Activated naive CD4-positive, alpha-beta T cell treated with anti-CD3 and anti-CD28 coated beads, Interleukin-2, amount 50 U/mL, for 16 hours (primary cell): ENCODE measurements around the gene IL15.
"Not testable (repeated sequence)": the region's sequence is repeated elsewhere in the genome, so short reads cannot be mapped to it uniquely, and the experiment has no call there.

Experiments used
- DNase-seq: peaks from one replicate; pipeline ENCODE4 v3.0.0-alpha.2; 2020

The IL15 gene, protein sequence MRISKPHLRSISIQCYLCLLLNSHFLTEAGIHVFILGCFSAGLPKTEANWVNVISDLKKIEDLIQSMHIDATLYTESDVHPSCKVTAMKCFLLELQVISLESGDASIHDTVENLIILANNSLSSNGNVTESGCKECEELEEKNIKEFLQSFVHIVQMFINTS

DNA sequence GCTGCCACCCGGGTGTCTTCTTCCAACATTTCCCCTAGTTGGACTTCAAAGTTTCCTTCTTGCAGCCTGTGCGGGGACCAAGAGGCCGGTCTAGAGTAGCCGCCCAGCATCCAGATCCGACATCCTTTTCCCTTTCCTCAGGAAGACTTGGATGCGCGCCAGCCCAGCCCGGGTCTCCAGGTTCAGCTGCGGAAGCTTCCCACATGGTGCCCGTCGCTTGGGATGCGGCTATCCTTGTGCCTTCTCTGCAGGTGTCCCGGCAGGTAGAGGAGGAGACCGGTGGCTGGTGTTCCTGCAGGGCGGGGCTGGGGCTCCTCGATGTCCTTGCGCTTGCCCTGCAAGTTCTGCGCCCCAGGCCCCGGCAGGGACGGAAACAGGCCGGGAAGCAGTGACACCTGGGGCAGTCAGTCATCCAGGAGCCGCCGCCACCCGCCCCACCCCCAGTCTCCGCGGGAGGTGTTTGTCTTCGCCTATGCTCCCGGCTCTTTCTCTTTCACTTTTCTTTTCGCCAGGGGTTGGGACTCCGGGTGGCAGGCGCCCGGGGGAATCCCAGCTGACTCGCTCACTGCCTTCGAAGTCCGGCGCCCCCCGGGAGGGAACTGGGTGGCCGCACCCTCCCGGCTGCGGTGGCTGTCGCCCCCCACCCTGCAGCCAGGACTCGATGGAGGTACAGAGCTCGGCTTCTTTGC lies at the start of gene IL15:
Gene IL15 (plus strand): TSS at position 502 of the 689 bp plus-strand sequence. CDS start 82,882 bp downstream, outside the sequence.
- peak; percentile 66 for DNase-seq

DNA sequence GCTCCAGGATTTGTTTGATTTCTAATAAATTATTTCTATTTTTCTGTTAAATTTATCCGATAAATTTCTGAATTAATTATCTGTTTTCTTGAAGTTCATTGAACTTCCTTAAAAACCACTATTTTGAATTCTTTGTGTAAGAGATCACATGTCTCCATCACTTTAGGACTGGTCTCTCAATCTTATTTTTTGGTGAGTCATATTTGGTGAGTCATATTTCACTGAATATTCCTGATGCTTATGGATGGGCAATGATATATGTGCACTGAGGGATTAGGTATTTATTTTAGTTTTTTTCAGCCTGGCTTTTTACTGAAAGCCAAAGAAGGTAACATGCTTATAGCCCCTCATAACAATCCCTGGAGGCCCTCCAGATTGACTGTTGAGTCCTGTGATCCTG lies 48.5 kb upstream of the IL15 start:
- no peak for DNase-seq

DNA sequence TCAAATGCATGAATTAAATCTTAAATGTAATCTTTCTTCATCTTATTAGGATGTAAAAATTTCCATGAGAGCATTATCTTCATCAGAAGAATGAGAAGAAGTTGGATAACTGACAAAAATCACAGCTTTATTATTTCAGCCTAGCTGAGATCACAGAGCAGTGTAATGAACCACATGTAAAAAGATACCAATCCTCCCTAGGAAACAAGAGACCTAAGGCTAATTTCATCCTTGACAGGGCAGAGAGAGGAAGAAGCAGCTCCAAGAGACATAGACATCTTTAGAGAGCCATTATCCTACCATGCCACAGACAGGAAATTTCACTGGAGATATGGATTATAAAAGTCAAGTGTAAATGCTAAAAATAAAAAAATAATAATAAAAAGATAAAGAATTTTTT lies 40.9 kb upstream of the IL15 start:
- DNase-seq, result no peak

DNA sequence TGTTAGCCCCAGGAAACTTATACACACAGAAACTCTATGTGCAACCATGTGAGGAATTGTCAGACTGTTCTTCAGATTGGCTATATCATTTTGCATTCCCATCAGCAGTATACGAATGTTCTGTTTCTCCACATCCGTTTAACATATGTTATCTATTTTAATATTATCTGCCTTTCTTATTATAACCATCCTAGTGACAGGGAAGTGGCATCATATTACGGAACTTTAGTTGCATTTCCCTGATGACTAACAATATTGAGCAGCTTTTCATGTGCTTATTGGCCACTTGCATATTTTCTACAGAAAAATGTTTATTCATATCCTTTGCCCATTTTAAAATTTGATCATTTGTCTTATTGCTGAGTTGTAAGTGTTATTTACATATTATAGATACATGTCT lies 36.5 kb upstream of the IL15 start:
- DNase-seq, result no peak

DNA sequence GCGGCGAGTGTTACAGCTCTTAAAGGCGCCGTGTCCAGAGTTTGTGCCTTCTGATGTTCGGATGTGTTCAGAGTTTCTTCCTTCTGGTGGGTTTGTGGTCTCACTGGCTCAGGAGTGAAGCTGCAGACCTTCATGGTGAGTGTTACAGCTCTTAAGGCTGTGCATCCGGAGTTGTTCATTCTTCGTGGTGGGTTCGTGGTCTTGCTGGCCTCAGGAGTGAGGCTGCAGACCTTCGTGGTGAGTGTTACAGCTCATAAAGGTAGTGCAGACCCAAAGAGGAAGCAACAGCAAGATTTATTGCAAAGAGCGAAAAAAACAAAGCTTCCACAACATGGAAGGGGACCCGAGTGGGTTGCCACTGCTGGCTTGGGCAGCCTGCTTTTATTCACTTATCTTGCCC lies 31.7 kb upstream of the IL15 start:
- DNase-seq, result not testable (repeated sequence)

DNA sequence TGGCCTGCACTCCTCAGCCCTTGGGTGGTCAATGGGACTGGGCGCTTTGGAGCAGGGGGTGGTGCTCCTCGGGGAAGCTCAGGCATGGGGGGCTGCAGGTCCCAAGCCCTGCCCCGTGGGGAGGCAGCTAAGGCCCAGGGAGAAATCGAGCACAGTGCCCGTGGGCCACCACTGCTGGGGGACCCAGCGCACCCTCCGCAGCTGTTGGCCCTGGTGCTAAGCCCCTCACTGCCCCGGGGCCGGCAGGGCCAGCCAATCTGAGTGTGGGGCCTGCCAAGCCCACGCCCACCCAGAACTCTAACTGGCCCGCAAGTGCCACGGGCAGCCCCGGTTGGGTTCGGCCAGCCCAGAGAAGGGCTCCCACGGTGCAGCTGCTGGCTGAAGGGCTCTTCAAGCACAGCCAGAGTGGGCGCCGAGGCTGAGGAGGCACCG lies 30.9 kb upstream of the IL15 start:
- DNase-seq, result no peak

DNA sequence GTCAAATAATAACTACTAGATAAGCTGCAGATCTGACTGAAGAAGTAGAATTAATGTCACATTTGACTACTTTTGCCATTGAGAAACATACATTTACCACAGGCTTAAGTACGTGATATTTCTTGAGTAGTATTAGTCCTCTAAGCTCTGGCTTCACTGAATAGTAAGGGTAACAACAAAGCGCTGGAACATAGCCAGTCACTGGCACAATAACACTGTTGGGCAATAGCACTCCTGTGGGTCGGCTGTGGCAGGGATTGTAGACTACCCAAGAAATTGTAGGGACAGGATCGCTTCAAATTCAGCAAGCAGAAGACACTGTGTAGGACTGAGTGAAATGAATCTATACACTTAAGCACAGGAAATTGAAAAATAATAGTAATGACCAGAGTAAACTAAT lies 27.1 kb upstream of the IL15 start:
- DNase-seq, result no peak

DNA sequence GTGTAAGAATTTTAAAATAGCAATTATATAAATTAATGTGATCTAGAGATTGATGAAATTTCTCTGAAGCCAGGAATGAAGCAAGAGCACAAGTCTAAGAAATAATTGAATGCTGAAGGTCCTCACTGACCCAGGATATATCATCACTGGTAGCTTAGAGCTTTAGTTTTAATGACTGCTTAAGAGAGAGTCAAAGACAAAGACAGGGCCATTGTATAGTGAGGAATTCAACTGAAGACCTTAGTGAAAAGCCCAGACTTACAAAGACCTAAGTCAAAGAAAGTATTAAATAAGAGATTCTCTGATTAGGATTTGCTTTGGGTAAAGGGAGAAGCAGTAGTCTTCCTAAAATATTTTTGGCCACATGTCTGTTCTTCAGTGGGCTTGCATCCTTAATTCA lies 26.0 kb upstream of the IL15 start:
- no peak for DNase-seq

DNA sequence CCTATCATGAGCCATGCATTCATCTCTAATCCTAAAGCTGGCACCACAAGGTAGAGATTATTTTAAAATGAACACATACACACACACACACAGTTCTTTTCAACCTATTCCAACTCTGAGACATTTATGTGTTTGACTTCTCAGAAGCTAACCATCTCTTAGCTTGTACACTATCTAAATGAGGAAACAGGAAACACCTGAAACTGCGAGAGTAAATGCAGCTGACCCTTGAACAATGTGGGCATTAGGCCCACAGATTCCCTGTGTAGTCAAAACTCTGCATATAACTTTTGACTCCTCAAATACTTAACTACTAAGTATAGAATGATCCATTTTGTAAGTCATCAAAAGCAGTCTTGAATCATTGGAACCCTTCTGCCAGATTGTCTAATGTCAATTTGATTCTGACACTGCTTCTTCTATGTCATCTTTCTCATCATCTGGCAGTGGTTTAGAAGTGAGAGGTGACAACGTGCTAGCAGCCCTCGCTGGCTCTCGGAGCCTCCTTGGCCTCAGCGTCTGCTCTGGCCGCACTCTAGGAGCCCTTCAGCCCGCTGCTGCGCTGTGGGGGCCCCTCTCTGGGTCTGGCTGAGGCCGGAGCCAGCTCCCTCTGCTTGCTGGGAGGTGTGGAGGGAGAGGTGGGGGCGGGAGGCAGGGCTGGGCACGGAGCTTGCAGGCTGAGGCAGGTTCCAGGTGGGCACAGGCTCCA lies 21.4 kb upstream of the IL15 start:
- DNase-seq, result no peak

DNA sequence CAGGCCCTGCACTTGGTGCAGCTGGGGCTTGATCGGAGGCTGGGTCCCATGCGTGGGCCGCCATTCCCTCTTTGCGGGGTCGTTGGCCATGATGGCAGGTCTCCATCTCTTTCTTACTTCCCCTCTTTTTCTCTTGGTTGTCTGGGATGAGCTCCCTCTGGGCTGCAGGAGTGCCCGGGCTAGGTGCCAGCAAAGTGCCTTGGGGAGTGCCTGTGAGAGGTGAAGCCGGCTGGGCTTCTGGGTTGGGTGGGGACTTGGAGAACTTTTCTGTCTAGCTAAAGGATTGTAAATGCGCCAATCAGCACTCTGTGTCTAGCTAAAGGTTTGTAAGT lies 20.8 kb upstream of the IL15 start:
- not testable (repeated sequence) for DNase-seq

DNA sequence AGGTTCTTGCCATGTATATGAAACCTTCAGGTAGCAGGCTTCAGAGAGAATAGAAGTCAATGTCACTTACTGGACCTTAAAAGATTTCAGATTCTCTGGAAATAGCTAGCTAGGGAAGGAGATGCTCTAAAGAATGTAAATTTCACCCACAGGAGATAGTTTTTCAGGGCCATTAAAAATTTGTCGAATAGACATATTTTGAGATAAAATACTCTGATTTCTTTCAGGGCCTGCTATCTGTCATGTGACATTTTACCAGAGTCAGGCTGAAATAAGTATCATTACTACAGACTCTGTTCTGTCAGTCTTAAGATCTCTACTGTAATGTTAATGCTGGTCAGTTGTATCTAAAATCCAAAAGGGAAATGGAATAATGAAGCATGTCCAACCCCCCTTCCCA lies 15.7 kb upstream of the IL15 start:
- DNase-seq, result no peak

DNA sequence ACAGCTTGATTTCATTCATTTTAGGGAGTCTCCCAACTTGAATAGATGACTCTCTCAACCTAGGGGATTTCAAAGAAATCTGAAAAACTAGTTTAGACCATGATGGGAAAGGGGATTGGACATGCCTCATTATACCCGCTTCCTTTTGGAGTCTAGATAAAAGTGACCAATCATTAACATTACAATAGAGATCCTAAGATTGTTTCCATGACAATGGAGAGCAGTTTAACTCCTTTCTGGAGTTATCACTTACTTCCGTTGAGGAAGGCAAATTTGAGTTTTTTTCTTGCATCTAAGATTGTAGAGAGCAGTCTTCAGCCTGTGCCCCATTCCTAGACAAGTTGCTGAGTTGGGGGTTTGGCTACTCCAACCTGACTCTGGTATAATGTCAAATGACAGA lies 11.4 kb upstream of the IL15 start:
- no peak for DNase-seq

DNA sequence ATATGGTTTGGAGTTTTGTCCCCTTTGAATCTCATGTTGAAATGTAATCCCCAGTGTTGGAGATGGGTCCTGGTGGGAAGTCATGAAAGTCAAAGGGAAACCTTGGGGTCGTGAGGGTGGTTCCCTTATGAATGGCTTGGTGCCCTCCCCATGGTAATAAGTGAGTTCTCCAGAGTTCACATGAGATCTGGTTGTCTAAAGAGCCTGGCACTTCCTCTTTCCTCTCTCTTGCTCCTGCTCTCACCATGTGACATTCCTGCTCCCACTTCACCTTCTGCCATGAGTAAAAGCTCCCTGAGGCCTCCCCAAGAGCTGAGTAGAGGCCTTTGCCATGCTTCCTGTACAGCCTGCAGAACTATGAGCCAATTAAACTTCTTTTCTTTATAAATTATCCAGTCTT lies 5.5 kb upstream of the IL15 start:
- no peak for DNase-seq

DNA sequence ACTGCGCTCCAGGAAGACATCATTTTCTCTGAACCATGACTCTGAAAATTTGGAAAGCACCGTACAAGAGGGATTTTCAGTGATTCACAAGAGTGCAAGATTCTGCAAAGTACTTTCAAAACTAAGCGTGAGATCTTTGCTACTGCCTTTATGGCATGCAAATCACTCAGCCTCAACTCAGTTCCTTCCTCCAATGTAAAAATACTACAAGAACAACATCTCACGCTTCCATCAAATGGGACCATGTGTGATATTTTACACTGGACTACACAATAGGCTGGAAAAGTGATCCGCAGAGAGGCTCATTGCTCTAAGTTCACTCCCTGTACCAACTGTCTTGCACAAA lies 674 bp upstream of the IL15 start:
- no peak for DNase-seq

DNA sequence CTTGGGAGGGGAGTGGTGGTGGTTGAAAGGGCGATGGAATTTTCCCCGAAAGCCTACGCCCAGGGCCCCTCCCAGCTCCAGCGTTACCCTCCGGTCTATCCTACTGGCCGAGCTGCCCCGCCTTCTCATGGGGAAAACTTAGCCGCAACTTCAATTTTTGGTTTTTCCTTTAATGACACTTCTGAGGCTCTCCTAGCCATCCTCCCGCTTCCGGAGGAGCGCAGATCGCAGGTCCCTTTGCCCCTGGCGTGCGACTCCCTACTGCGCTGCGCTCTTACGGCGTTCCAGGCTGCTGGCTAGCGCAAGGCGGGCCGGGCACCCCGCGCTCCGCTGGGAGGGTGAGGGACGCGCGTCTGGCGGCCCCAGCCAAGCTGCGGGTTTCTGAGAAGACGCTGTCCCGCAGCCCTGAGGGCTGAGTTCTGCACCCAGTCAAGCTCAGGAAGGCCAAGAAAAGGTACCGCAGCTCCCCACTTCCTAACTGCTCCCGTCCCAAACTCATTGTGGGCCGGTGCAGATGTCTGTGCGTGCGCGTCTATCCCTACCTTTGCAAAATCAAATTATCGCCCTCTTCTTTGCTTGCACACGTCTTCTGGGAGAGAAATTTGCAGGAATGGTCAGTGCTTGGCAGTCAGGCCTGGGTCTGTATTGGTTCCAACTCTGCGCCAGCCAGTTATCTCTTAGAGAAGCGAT lies 533 bp downstream of the IL15 start:
- DNase-seq, result peak; percentile 15

DNA sequence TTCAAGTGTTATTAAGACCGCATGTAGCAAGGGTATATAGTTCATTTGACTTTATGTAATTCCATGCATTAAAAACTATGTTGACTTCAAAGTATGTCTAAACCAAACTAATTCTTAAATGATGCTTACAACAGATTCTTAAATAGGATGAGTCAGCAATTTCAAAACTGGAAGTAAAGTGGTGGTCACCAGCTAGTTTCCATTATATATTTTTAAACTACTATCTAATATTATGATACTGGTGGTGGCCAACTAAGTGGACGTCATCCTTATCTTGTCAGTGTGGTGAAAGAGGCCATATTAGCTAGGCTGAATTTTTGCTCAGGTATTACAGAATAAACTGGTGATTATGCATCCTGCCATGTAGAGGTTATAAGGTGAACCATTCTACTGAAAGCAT lies 1.2 kb downstream of the IL15 start:
- DNase-seq, result no peak

DNA sequence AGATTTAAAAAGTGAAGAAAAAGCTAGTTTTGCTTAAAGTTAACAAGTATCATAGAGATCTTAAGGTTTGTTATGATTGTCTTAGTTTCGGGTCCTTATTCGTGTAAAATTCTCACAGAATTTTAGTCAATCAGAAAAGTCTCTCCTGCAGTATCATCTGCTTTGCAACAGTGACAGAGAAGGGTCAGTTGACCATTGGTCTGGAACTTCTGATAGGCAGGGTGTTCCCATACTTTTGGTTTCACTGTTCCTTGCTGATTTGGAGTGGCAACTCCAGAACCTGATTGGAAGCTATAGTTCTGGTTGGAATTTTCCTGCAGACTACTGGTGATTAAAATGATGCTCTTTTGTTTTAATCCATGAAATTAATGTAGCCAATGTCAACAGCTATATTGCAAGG lies 1.8 kb downstream of the IL15 start:
- no peak for DNase-seq

DNA sequence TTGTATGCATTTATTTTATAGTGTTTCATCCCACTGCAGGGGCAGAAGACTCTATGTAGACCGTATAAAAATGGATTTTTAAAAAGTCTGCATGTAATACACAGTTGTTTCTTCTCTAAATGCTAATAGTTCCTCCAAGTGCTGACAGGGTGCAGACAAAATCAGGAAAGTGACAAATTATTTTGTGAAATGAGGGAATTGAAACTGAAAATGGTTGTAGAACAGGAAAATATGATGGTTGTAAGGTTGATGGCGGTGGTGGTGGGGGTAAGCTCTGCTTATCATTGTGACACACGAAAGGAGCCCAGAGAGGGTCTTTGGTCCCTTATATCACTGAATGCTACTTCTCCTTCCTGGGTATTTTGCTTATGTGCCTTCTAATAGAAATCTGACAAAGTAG lies 4.3 kb downstream of the IL15 start:
- no peak for DNase-seq

DNA sequence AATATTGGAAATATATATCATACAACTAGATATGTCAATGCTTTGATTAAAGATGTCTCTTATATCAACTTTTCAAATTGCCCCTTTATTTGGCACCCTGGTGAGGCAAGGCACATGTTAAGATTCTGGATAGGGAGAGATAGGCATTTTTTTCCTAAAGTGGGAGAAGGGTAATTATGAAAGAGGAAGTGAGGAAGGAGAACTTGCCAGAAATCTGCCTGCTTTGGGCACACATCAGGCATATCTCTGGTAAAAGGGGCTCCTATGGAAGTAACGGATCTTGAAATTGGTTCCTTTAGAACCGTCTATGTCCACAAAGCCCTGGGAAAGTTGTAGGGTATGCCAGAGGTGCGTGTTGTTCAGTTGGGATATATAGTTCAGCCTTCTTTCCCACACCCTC lies 5.7 kb downstream of the IL15 start:
- no peak for DNase-seq

DNA sequence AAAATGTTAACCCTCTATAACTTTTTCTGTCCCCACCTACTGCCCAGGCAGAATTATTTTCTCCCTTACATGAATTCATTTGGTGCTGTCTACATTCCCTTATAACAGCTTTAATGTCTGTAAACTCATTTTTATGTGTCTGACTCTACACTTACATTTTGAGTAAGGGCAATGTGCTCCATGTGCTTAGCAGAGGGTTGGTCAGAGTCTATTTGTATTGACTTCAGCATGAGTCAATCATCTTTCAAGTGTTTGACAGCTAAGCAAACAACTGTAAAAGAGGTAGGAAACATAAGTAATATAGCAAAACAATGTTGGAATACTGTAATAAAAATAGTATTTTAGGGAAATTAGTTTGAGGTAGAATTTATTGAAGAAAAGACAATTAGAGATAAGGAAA lies 6.3 kb downstream of the IL15 start:
- no peak for DNase-seq

DNA sequence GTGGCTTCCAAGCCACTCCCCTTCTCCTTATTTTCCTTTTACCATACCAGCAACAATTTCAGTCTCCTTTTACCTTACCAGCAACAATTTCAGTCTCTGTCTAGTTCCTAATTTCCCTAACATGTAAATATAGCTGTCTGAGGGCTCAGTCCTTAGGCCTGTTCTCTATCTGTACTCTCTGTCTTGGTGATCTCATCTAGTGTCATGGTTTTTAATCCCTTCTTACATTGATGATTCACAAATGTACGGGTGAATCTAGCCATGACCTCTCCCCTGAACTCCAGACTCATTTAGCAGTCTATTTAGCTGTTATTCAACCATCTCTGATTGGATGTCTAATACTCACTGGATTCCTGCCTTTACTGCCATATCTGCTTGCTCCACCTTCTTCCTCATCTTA lies 7.2 kb downstream of the IL15 start:
- no peak for DNase-seq

DNA sequence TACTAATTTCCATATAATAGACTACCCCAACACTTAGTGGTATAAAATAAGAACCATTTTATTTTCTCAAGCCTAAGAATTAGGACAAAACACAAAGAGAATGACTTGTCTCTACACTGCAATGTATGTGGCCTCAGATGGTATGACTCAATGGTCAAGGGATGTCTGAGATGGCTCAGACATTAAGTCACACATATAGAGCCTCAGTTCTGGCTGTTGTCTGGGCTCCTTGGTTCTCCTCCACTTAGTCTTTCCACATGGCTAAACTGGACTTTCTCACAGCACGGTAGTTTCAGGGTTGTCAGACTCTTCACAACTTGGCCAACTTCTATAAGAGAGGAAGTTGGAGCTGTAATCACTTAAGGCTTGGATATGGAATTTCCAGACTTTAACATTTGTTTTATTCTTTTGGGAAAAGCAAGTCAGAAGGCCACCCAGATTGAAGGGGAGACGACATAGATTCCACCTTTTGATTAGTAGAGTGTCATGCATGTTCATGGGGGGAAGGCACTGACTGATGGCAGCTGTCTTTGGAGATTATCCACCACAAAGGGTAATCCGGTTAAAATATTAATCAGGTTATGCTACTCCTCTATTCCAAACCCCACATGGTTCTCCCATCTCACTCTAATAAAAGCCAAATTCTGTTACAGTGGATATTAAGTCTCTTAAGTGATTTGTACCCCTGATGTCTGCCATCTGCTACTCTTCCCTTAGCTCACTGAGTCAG lies 9.4 kb downstream of the IL15 start:
- no peak for DNase-seq

DNA sequence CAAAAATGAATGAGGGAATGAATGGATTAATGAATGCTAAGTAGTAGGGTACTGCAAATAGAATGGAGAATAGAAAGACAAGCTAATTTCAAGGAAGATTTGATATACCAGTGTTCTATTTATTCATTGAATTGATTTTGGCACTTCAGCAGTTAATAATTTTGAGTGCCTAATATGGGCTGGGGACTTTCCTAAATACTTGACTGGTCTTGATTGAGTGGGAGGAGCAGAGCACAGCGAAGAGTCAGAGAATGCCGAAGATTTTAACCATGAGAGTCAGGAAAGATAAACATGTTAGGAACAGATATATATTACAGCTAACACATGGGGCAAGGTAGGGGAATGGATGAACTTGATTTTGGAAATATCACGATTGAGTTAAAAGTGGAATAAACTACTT lies 10.6 kb downstream of the IL15 start:
- DNase-seq, result no peak
